Naive thymus-derived CD4-positive, alpha-beta T cell (primary cell): ENCODE data around the gene ATP5PB. TPM values are rescaled to one million over a fixed set of nuclear protein-coding genes. Genes with fewer than 3 reads are reported as not detected.

ENCODE experiments used
- ATAC-seq: fragments of 150-1000 bp; cut with Tn5 transposase; 2 replicates; pipeline ENCODE4 v1.10.0; 2021; ENCODE audit warnings: mild to moderate bottlenecking, moderate library complexity
- CTCF ChIA-PET: fragments of 350-600 bp; sonication (Branson Sonifier 250); formaldehyde crosslinking; loops from one replicate; lab custom pipeline; 2021; ENCODE audit warnings: antibody characterized with exemption; lab: Charles Lee
- POLR2A ChIA-PET: fragments of 350-600 bp; sonication (Branson Sonifier 250); formaldehyde crosslinking; loops from one replicate; lab custom pipeline; 2021; ENCODE audit warnings: antibody characterized with exemption, inconsistent platforms; lab: Charles Lee
- DNase-seq, 9 donors: peaks; one replicate each; pipeline versions ENCODE4 v3.0.0 to v3.0.0-alpha.2; 2020 to 2022; ENCODE audit warnings: mixed read lengths in 1 of 9
- H3K27ac ChIP-seq: one replicate; pipeline ENCODE4 v1.7.0; 2013; ENCODE audit warnings: mild to moderate bottlenecking, low read depth, low read length, moderate library complexity
- H3K27me3 ChIP-seq, 2 donors: one replicate each; pipeline ENCODE4 v1.7.0; 2013; ENCODE audit warnings: low read length in 2 of 2, mild to moderate bottlenecking in 2 of 2, moderate library complexity in 2 of 2; ENCODE audit not compliant: control insufficient read depth in 2 of 2, insufficient read depth in 2 of 2
- H3K36me3 ChIP-seq, 3 experiments: 1 replicate in 2 of 3; 2 replicates in 1 of 3; pipeline ENCODE4 v1.7.0; 2013; ENCODE audit warnings: low read length in 3 of 3, mild to moderate bottlenecking in 3 of 3, moderate library complexity in 1 of 3; ENCODE audit not compliant: insufficient read depth in 3 of 3, control insufficient read depth in 2 of 3
- H3K4me1 ChIP-seq, 2 donors: one replicate each; pipeline ENCODE4 v1.7.0; 2013; ENCODE audit warnings: low read length in 2 of 2, mild to moderate bottlenecking in 2 of 2, moderate library complexity in 1 of 2; ENCODE audit not compliant: control insufficient read depth in 2 of 2, insufficient read depth in 2 of 2
- H3K4me3 ChIP-seq: 2 replicates; pipeline ENCODE4 v1.7.0; 2013; ENCODE audit warnings: mild to moderate bottlenecking, low read length
- H3K9me3 ChIP-seq, 3 experiments: 1 replicate in 2 of 3; 2 replicates in 1 of 3; pipeline ENCODE4 v1.7.0; 2013; ENCODE audit warnings: low read length in 3 of 3; ENCODE audit not compliant: control insufficient read depth in 2 of 3
- H3K27ac Mint-ChIP-seq, 9 donors: one replicate each; pipeline ENCODE4 v1.8.0; 2020 to 2022; ENCODE audit warnings: mixed read lengths in 9 of 9, mild to moderate bottlenecking in 8 of 9, moderate library complexity in 5 of 9, inconsistent platforms in 2 of 9
- H3K27me3 Mint-ChIP-seq, 5 donors: one replicate each; pipeline ENCODE4 v1.8.0; 2021 to 2022; ENCODE audit warnings: mixed read lengths in 5 of 5, mild to moderate bottlenecking in 1 of 5
- H3K36me3 Mint-ChIP-seq, 5 donors: one replicate each; pipeline ENCODE4 v1.8.0; 2020 to 2022; ENCODE audit warnings: mixed read lengths in 5 of 5, mild to moderate bottlenecking in 3 of 5, inconsistent platforms in 1 of 5
- H3K4me1 Mint-ChIP-seq, 7 donors: one replicate each; pipeline ENCODE4 v1.8.0; 2020 to 2022; ENCODE audit warnings: mixed read lengths in 7 of 7, mild to moderate bottlenecking in 3 of 7, inconsistent platforms in 1 of 7
- H3K4me3 Mint-ChIP-seq, 10 donors: one replicate each; pipeline ENCODE4 v1.8.0; 2020 to 2022; ENCODE audit warnings: mild to moderate bottlenecking in 10 of 10, mixed read lengths in 10 of 10, moderate library complexity in 6 of 10, inconsistent platforms in 2 of 10
- H3K9me3 Mint-ChIP-seq, 11 donors: one replicate each; pipeline ENCODE4 v1.8.0; 2020 to 2022; ENCODE audit warnings: mixed read lengths in 11 of 11, mild to moderate bottlenecking in 4 of 11, inconsistent platforms in 1 of 11, moderate library complexity in 1 of 11
- intact Hi-C, 2 donors: fragments of 100-400 bp; cut with micrococcal nuclease; formaldehyde crosslinking; loops; one replicate each; pipeline ENCODE4 v1.15.1; 2023
- polyA plus RNA-seq, 2 donors: library from polyadenylated mRNA; unstranded; fragments of 300-500 nt; fragmentation: Illumina TruSeq; gene quantifications; one replicate each; pipeline ENCODE4 v1.2.3, GENCODE V29; 2021
- total RNA-seq, 6 experiments: library from RNA in 5 of 6; stranded (reverse) in 5 of 6; gene quantifications; 1 replicate in 5 of 6; 2 replicates in 1 of 6; pipeline ENCODE4 v1.2.3 and lab custom pipeline; 2021 to 2026

Gene ATP5PB
- total and polyA plus RNA-seq, 7 experiments from 2014 or later: 64.9 to 437 (median 111) TPM

- H3K27ac Mint-ChIP-seq: peak overlapping the region in 6 of 9 donors; percentile 89 to 96 (median 92)
- H3K27me3 Mint-ChIP-seq: peaks cover 0 to 21% (median 0%) of the 10 kb centered on the region in 5 donors
- H3K4me3 Mint-ChIP-seq: peak overlapping the region in 9 of 10 donors; percentile 76 to 98 (median 92)
- CTCF ChIA-PET: interaction anchor here (0.6 to 9.9 kb wide), 9 partner anchors 12 to 527 kb away, joined by 3 to 83 read pairs (median 4); partner anchors contain the start of genes ADORA3, DDX20 and TMIGD3
- H3K36me3 Mint-ChIP-seq: peaks cover 9 to 27% (median 19%) of the 10 kb centered on the region in 5 donors
- H3K9me3 Mint-ChIP-seq: peaks cover 0 to 5% (median 0%) of the 10 kb centered on the region in 11 donors
- peak overlapping the region; percentile 48 for H3K4me3 ChIP-seq
- H3K27ac ChIP-seq: peak overlapping the region; percentile 87
- POLR2A ChIA-PET: interaction anchor here (0.8 to 9.0 kb wide), 12 partner anchors 8 to 278 kb away, joined by 3 to 96 read pairs (median 4); partner anchors contain the start of genes ADORA3, ATP5PB, TMIGD3 and WDR77
- ATAC-seq: peak; percentile 81
- intact Hi-C loops: loop anchor here (1.0 to 10.0 kb wide), 5 partner anchors 28 to 1262 kb away; partner anchors contain the start of genes DDX20 (in 2 of the 2), ATP5PB (in 1 of the 2), CHI3L2 (in 1 of the 2) and KCNC4 (in 1 of the 2)
- peaks cover 47% of the 10 kb centered on the region in 2 donors for H3K4me1 ChIP-seq
- peaks cover 38 to 72% (median 58%) of the 10 kb centered on the region in 7 donors for H3K4me1 Mint-ChIP-seq
- DNase-seq: peak in 8 of 9 donors; percentile 35 to 79 (median 68)
- H3K9me3 ChIP-seq: no peaks in the 10 kb centered on the region
- H3K36me3 ChIP-seq: peaks cover 0 to 11% (median 5%) of the 10 kb centered on the region in 3 experiments
- H3K27me3 ChIP-seq: no peaks in the 10 kb centered on the region
Measured at GRCh38 chr1:111476761-111477309, 27.6 kb downstream of the ATP5PB start.

GRCh38 chr1:111480674-111481073 lies 31.4 kb downstream of the ATP5PB start:
- Histone ChIP-seq H3K4me3 (no peak overlapping the region), H3K27me3 (no peaks in the 10 kb centered on the region), H3K36me3 (peaks cover 0 to 11% (median 5%) of the 10 kb centered on the region in 3 experiments), H3K9me3 (no peaks in the 10 kb centered on the region), H3K4me1 (peaks cover 31 to 34% of the 10 kb centered on the region in 2 donors), H3K27ac (no peak overlapping the region)
- H3K9me3 Mint-ChIP-seq: peaks cover 0 to 5% (median 0%) of the 10 kb centered on the region in 11 donors
- peaks cover 0 to 25% (median 0%) of the 10 kb centered on the region in 5 donors for H3K27me3 Mint-ChIP-seq
- ATAC-seq (no peak), DNase-seq (no peak)
- H3K36me3 Mint-ChIP-seq: peaks cover 9 to 24% (median 15%) of the 10 kb centered on the region in 5 donors
- H3K4me1 Mint-ChIP-seq: peaks cover 39 to 78% (median 61%) of the 10 kb centered on the region in 7 donors
- intact Hi-C loops: loop anchor here (1.0 to 5.0 kb wide), 7 partner anchors 28 to 987 kb away; partner anchors contain the start of gene DDX20 (in 1 of the 2)
- peak overlapping the region in 2 of 9 donors; percentile 24 to 48 for H3K27ac Mint-ChIP-seq
- POLR2A ChIA-PET: interaction anchor here (1.0 to 1.1 kb wide), 2 partner anchors 10 to 33 kb away, joined by 3 read pairs; no protein-coding TSS in a partner anchor
- no peak overlapping the region for H3K4me3 Mint-ChIP-seq
- CTCF ChIA-PET: interaction anchor here (0.8 to 9.9 kb wide), 7 partner anchors 10 to 293 kb away, joined by 3 to 83 read pairs (median 5); no protein-coding TSS in a partner anchor

- H3K36me3 ChIP-seq: peaks cover 0 to 11% (median 5%) of the 10 kb centered on the region in 3 experiments
- H3K27me3 Mint-ChIP-seq: peaks cover 0 to 25% (median 0%) of the 10 kb centered on the region in 5 donors
- H3K27me3 ChIP-seq: no peaks in the 10 kb centered on the region
- no peak overlapping the region for H3K4me3 ChIP-seq
- peaks cover 22 to 25% of the 10 kb centered on the region in 2 donors for H3K4me1 ChIP-seq
- H3K9me3 Mint-ChIP-seq: peaks cover 0 to 5% (median 0%) of the 10 kb centered on the region in 11 donors
- ChIA-PET CTCF (interaction anchor here (0.6 to 9.9 kb wide), 17 partner anchors 9 to 290 kb away, joined by 3 to 83 read pairs (median 5); no protein-coding TSS in a partner anchor), POLR2A (interaction anchor here (0.6 to 2.1 kb wide), 7 partner anchors 26 to 298 kb away, joined by 3 to 18 read pairs (median 3); no protein-coding TSS in a partner anchor)
- DNase-seq (peak; percentile 23 to 65 (median 54)), ATAC-seq (peak; percentile 80)
- H3K27ac ChIP-seq: no peak overlapping the region
- H3K27ac Mint-ChIP-seq: peak overlapping the region in 4 of 9 donors; percentile 22 to 86 (median 56)
- H3K4me1 Mint-ChIP-seq: peaks cover 32 to 68% (median 53%) of the 10 kb centered on the region in 7 donors
- intact Hi-C loops: loop anchor here (1.0 to 5.0 kb wide), 7 partner anchors 27 to 986 kb away; partner anchors contain the start of gene DDX20 (in 1 of the 2)
- H3K4me3 Mint-ChIP-seq: peak overlapping the region in 1 of 10 donors; percentile 20
- H3K9me3 ChIP-seq: no peaks in the 10 kb centered on the region
- peaks cover 9 to 20% (median 14%) of the 10 kb centered on the region in 5 donors for H3K36me3 Mint-ChIP-seq
Measured at GRCh38 chr1:111481387-111482221, 32.3 kb downstream of the ATP5PB start.

GRCh38 chr1:111483166-111483565 lies 33.9 kb downstream of the ATP5PB start:
- H3K27ac ChIP-seq: no peak overlapping the region
- H3K9me3 Mint-ChIP-seq: no peaks in the 10 kb centered on the region
- H3K27me3 ChIP-seq: no peaks in the 10 kb centered on the region
- H3K27ac Mint-ChIP-seq: peak overlapping the region in 1 of 9 donors; percentile 20
- no peak for DNase-seq
- H3K36me3 ChIP-seq: peaks cover 0 to 3% (median under 1%) of the 10 kb centered on the region in 3 experiments
- no peak overlapping the region for H3K4me3 ChIP-seq
- H3K36me3 Mint-ChIP-seq: peaks cover 3 to 7% (median 4%) of the 10 kb centered on the region in 5 donors
- H3K4me1 Mint-ChIP-seq: peaks cover 18 to 53% (median 38%) of the 10 kb centered on the region in 7 donors
- peaks cover 0 to 25% (median 0%) of the 10 kb centered on the region in 5 donors for H3K27me3 Mint-ChIP-seq
- CTCF ChIA-PET: interaction anchor here (0.6 to 9.9 kb wide), 8 partner anchors 11 to 285 kb away, joined by 3 to 83 read pairs (median 4); no protein-coding TSS in a partner anchor
- intact Hi-C loops: loop anchor here (5.0 kb wide), 2 partner anchors 889 to 984 kb away; no protein-coding TSS in a partner anchor
- no peaks in the 10 kb centered on the region for H3K9me3 ChIP-seq
- H3K4me1 ChIP-seq: peaks cover 7 to 10% of the 10 kb centered on the region in 2 donors
- no peak for ATAC-seq
- POLR2A ChIA-PET: interaction anchor here (0.6 to 2.1 kb wide), 3 partner anchors 12 to 26 kb away, joined by 3 to 18 read pairs (median 3); no protein-coding TSS in a partner anchor
- no peak overlapping the region for H3K4me3 Mint-ChIP-seq

GRCh38 chr1:111483876-111484275 lies 34.6 kb downstream of the ATP5PB start:
- ChIA-PET CTCF (interaction anchor here (1.0 kb wide), 2 partner anchors 19 to 24 kb away, joined by 3 to 4 read pairs; partner anchors contain the start of genes ADORA3 and TMIGD3), POLR2A (interaction anchor here (1.0 kb wide), 1 partner anchor 26 kb away, joined by 3 read pairs; no protein-coding TSS in a partner anchor)
- intact Hi-C loops: loop anchor here (5.0 kb wide), 2 partner anchors 888 to 983 kb away; no protein-coding TSS in a partner anchor
- H3K4me1 ChIP-seq: peaks cover 0 to 4% of the 10 kb centered on the region in 2 donors
- H3K36me3 ChIP-seq: no peaks in the 10 kb centered on the region
- H3K27ac Mint-ChIP-seq: no peak overlapping the region
- DNase-seq: no peak
- no peaks in the 10 kb centered on the region for H3K9me3 Mint-ChIP-seq
- no peaks in the 10 kb centered on the region for H3K9me3 ChIP-seq
- H3K4me3 ChIP-seq: no peak overlapping the region
- peaks cover 0 to 20% (median 0%) of the 10 kb centered on the region in 5 donors for H3K27me3 Mint-ChIP-seq
- no peaks in the 10 kb centered on the region for H3K36me3 Mint-ChIP-seq
- no peak overlapping the region for H3K27ac ChIP-seq
- peaks cover 14 to 46% (median 30%) of the 10 kb centered on the region in 7 donors for H3K4me1 Mint-ChIP-seq
- H3K4me3 Mint-ChIP-seq: no peak overlapping the region
- no peaks in the 10 kb centered on the region for H3K27me3 ChIP-seq
- ATAC-seq: no peak
